H9 (cell line): ENCODE data around the gene LMX1B. TPM values are rescaled to one million over a fixed set of nuclear protein-coding genes. Genes with fewer than 3 reads are reported as not detected.
A peak's percentile ranks its signal among the peaks of the same experiment; 100 is the strongest.

Source experiments
- DNase-seq: peaks from one replicate; pipeline ENCODE4 v3.0.0-alpha.2; 2017
- H2AFZ ChIP-seq: one replicate; pipeline ENCODE4 v1.6.1; 2013; ENCODE audit warnings: mild to moderate bottlenecking, low read length, control low read depth, moderate library complexity
- H2AK5ac ChIP-seq: 2 replicates; pipeline ENCODE4 v1.6.1; 2013; ENCODE audit warnings: low read length, control low read depth, mixed read lengths; ENCODE audit not compliant: insufficient read length
- H2BK120ac ChIP-seq: one replicate; pipeline ENCODE4 v1.6.1; 2013; ENCODE audit warnings: low read depth, mild to moderate bottlenecking, low read length, control low read depth, inconsistent platforms; ENCODE audit not compliant: poor library complexity, severe bottlenecking
- H2BK12ac ChIP-seq: 2 replicates; pipeline ENCODE4 v1.6.1; 2013; ENCODE audit warnings: low read length, control low read depth, mixed read lengths, low read depth; ENCODE audit not compliant: insufficient read length
- H2BK15ac ChIP-seq: 2 replicates; pipeline ENCODE4 v1.6.1; 2013; ENCODE audit warnings: low read depth, low read length, control low read depth
- H2BK20ac ChIP-seq: one replicate; pipeline ENCODE4 v1.6.1; 2013; ENCODE audit warnings: low read depth, mild to moderate bottlenecking, low read length, control low read depth, inconsistent platforms; ENCODE audit not compliant: poor library complexity, severe bottlenecking
- H2BK5ac ChIP-seq: 2 replicates; pipeline ENCODE4 v1.6.1; 2013; ENCODE audit warnings: low read length, control low read depth, mixed read lengths; ENCODE audit not compliant: insufficient read length
- H3K14ac ChIP-seq: 2 replicates; pipeline ENCODE4 v1.6.1; 2013; ENCODE audit warnings: low read length, control low read depth; ENCODE audit not compliant: insufficient read depth
- H3K18ac ChIP-seq: 2 replicates; pipeline ENCODE4 v1.6.1; 2013; ENCODE audit warnings: low read depth, mild to moderate bottlenecking, mixed read lengths, low read length, control low read depth; ENCODE audit not compliant: insufficient read length
- H3K23ac ChIP-seq: 2 replicates; pipeline ENCODE4 v1.6.1; 2013; ENCODE audit warnings: low read length, control low read depth, mixed read lengths, low read depth; ENCODE audit not compliant: insufficient read length
- H3K23me2 ChIP-seq: 2 replicates; pipeline ENCODE4 v1.6.1; 2013; ENCODE audit warnings: low read depth, mild to moderate bottlenecking, mixed read lengths, low read length, control low read depth; ENCODE audit not compliant: insufficient read length, poor library complexity, severe bottlenecking
- H3K27ac ChIP-seq: 2 replicates; pipeline ENCODE4 v1.5.1; 2013; ENCODE audit warnings: low read length, control low read depth, mixed read lengths, low read depth; ENCODE audit not compliant: insufficient read length
- H3K27me3 ChIP-seq: 2 replicates; pipeline ENCODE4 v1.6.1; 2013; ENCODE audit warnings: low read length, control low read depth, inconsistent platforms; ENCODE audit not compliant: insufficient read depth
- H3K4ac ChIP-seq: 2 replicates; pipeline ENCODE4 v1.6.1; 2013; ENCODE audit warnings: low read depth, mild to moderate bottlenecking, control low read depth, inconsistent platforms, low read length, moderate library complexity
- H3K4me1 ChIP-seq: 2 replicates; pipeline ENCODE4 v1.6.1; 2013; ENCODE audit warnings: low read length, control low read depth, inconsistent platforms; ENCODE audit not compliant: insufficient read depth
- H3K4me2 ChIP-seq: 2 replicates; pipeline ENCODE4 v1.6.1; 2013; ENCODE audit warnings: low read length, control low read depth, mixed read lengths; ENCODE audit not compliant: insufficient read length, insufficient read depth
- H3K56ac ChIP-seq: 2 replicates; pipeline ENCODE4 v1.6.1; 2013; ENCODE audit warnings: low read depth, mild to moderate bottlenecking, mixed read lengths, low read length, control low read depth; ENCODE audit not compliant: insufficient read length
- H3K79me1 ChIP-seq: 2 replicates; pipeline ENCODE4 v1.6.1; 2013; ENCODE audit warnings: low read depth, mild to moderate bottlenecking, moderate library complexity, low read length, control low read depth, inconsistent platforms; ENCODE audit not compliant: insufficient read depth, poor library complexity, severe bottlenecking
- H3K79me2 ChIP-seq: 2 replicates; pipeline ENCODE4 v1.6.1; 2013; ENCODE audit warnings: low read length, control low read depth, inconsistent platforms; ENCODE audit not compliant: insufficient read depth
- H3K9ac ChIP-seq: 2 replicates; pipeline ENCODE4 v1.6.1; 2013; ENCODE audit warnings: low read length, control low read depth, mixed read lengths; ENCODE audit not compliant: insufficient read length; ENCODE audit errors: extremely low read depth
- H3K9me3 ChIP-seq: one replicate; pipeline ENCODE4 v1.6.1; 2013; ENCODE audit warnings: low read depth, low read length, inconsistent platforms; ENCODE audit not compliant: control insufficient read depth
- H3T11ph ChIP-seq: one replicate; pipeline ENCODE4 v1.6.1; 2013; ENCODE audit warnings: mild to moderate bottlenecking, low read length, control low read depth, inconsistent platforms
- H4K20me1 ChIP-seq: one replicate; pipeline ENCODE4 v1.6.1; 2013; ENCODE audit not compliant: control insufficient read depth, insufficient read length, insufficient read depth
- H4K5ac ChIP-seq: 2 replicates; pipeline ENCODE4 v1.6.1; 2013; ENCODE audit warnings: low read depth, mild to moderate bottlenecking, mixed read lengths, low read length, control low read depth; ENCODE audit not compliant: insufficient read length
- H4K8ac ChIP-seq: replicated peaks from 2 replicates; pipeline ENCODE4 v1.6.1; 2013; ENCODE audit warnings: low read length, control low read depth, mixed read lengths, low read depth; ENCODE audit not compliant: insufficient read length
- H4K91ac ChIP-seq: 2 replicates; pipeline ENCODE4 v1.6.1; 2013; ENCODE audit warnings: low read depth, mild to moderate bottlenecking, moderate library complexity, mixed read lengths, low read length, control low read depth; ENCODE audit not compliant: insufficient read length
- H3K27ac Mint-ChIP-seq, 3 experiments: 2 replicates in 2 of 3; 3 replicates in 1 of 3; pipeline ENCODE4 v1.8.0; 2020 to 2021; ENCODE audit warnings: mixed read lengths in 3 of 3, mild to moderate bottlenecking in 1 of 3, moderate library complexity in 1 of 3
- H3K27me3 Mint-ChIP-seq: 2 replicates; pipeline ENCODE4 v1.8.0; 2021; ENCODE audit warnings: low read depth, mild to moderate bottlenecking, moderate library complexity, mixed read lengths
- H3K36me3 Mint-ChIP-seq, 3 experiments: 2 replicates in 2 of 3; 3 replicates in 1 of 3; pipeline ENCODE4 v1.8.0; 2020 to 2021; ENCODE audit warnings: low read depth in 3 of 3, mixed read lengths in 3 of 3; ENCODE audit not compliant: insufficient read depth in 1 of 3
- H3K4me1 Mint-ChIP-seq, 2 experiments: 2 replicates each; pipeline ENCODE4 v1.8.0; 2020; ENCODE audit warnings: mixed read lengths in 2 of 2
- H3K4me3 Mint-ChIP-seq, 2 experiments: 2 replicates in 1 of 2; 3 replicates in 1 of 2; pipeline ENCODE4 v1.8.0; 2020 to 2021; ENCODE audit warnings: mild to moderate bottlenecking in 2 of 2, mixed read lengths in 2 of 2, moderate library complexity in 1 of 2
- H3K9me3 Mint-ChIP-seq, 2 experiments: 2 replicates in 1 of 2; 3 replicates in 1 of 2; pipeline ENCODE4 v1.8.0; 2020; ENCODE audit warnings: mild to moderate bottlenecking in 2 of 2, mixed read lengths in 2 of 2, moderate library complexity in 1 of 2
- CTCF ChIP-seq: fragments of 200-600 bp; sonication (generic); conservative IDR thresholded peaks from 3 replicates; pipeline ENCODE4 v1.8.0; 2021; ENCODE audit warnings: antibody characterized with exemption, mild to moderate bottlenecking
- WGBS: extraction: QIAGEN DNeasy Blood & Tissue Kit; methylation state at CpG from one replicate; pipeline ENCODE4 v1.1.7; 2013; ENCODE audit warnings: missing lambda C conversion rate, low lambda C conversion rate, mixed read lengths; ENCODE audit not compliant: insufficient read length; ENCODE audit errors: extremely low coverage; 5-methylcytosine and 5-hydroxymethylcytosine counted together
- total RNA-seq: library from RNA; stranded (reverse); gene quantifications from 2 replicates; pipeline ENCODE4 v1.2.1, GENCODE V29; 2021

LMX1B gene
- total RNA-seq, 1 experiment from 2014 or later = 0.85 TPM

DNA sequence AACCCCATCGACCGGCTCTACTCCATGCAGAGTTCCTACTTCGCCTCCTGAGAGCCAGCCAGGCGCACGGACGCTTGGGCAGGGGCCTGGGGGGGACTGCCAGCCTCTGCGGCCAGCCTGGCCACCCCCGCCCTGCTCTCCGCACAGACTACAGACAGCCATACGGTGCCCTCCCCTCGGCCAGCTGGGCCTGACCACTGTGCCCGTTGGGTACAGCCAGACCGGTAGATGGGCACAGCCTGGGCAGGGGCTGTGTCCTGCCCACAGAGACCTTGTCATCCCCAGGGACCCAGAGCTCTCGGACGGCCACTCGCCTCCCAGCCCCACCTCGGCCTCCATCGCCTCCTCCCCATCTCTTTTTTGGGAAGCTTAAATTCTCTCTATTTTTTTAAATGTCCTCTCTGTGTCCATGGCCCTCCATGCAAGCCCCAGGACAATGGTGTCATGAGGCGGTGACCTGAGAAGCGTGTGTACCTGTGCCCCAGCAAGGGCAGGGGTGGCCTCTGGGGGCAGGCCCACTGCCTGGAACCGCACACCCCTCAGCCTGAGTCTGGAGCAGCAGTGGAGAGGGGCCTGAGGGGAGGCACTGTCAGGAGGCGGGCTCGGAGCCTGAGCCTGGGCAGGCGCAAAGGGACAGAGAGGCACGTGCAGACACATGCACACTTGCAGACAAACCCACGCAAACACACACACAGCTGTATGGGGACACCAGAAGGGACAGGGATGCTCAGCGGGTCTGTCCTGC is 82.8 kb downstream of the LMX1B start:
- H3K4me3 Mint-ChIP-seq = no peak overlapping the region

More for the DNA sequence above, 82.8 kb downstream of the LMX1B start:
- Histone ChIP-seq H3K79me2 (no peaks in the 10 kb centered on the region), H3K9ac (no peak overlapping the region), H3K4me2 (no peak overlapping the region), H3K18ac (no peak overlapping the region), H3K56ac (no peak overlapping the region), H3K4me1 (no peaks in the 10 kb centered on the region), H4K91ac (no peak overlapping the region), H2BK5ac (no peak overlapping the region), H3K23ac (no peak overlapping the region), H3K4ac (no peak overlapping the region), H3K9me3 (no peaks in the 10 kb centered on the region), H3K27me3 (no peaks in the 10 kb centered on the region), H3K27ac (no peak overlapping the region), H3K14ac (no peak overlapping the region), H3T11ph (no peak overlapping the region), H2AFZ (no peak overlapping the region), H2AK5ac (no peak overlapping the region), H2BK15ac (no peak overlapping the region), H3K79me1 (no peaks in the 10 kb centered on the region), H4K20me1 (no peaks in the 10 kb centered on the region), H2BK12ac (no peak overlapping the region), H3K23me2 (no peaks in the 10 kb centered on the region), H2BK20ac (no peak overlapping the region), H4K5ac (no peak overlapping the region), H2BK120ac (no peak overlapping the region), H4K8ac (no peak overlapping the region)
- WGBS = no CpG with 5 or more reads among the region's 27 CpGs
- DNase-seq = peak; percentile 27
- Mint-ChIP-seq H3K27ac (no peak overlapping the region), H3K4me1 (peaks cover 2 to 15% of the 10 kb centered on the region in 2 experiments), H3K9me3 (no peaks in the 10 kb centered on the region), H3K27me3 (peaks cover 76% of the 10 kb centered on the region), H3K36me3 (no peaks in the 10 kb centered on the region; a peak in 1 of 7 replicates)
- no peak for TF ChIP-seq CTCF
